Measurements from ENCODE around the gene AMER2. TPM values are rescaled to one million over a fixed set of nuclear protein-coding genes. Genes with fewer than 3 reads are reported as not detected.

Gene AMER2
- total RNA-seq, 4 donors from 2014 or later, result 0.09 to 0.95 TPM; not detected in 2

DNA sequence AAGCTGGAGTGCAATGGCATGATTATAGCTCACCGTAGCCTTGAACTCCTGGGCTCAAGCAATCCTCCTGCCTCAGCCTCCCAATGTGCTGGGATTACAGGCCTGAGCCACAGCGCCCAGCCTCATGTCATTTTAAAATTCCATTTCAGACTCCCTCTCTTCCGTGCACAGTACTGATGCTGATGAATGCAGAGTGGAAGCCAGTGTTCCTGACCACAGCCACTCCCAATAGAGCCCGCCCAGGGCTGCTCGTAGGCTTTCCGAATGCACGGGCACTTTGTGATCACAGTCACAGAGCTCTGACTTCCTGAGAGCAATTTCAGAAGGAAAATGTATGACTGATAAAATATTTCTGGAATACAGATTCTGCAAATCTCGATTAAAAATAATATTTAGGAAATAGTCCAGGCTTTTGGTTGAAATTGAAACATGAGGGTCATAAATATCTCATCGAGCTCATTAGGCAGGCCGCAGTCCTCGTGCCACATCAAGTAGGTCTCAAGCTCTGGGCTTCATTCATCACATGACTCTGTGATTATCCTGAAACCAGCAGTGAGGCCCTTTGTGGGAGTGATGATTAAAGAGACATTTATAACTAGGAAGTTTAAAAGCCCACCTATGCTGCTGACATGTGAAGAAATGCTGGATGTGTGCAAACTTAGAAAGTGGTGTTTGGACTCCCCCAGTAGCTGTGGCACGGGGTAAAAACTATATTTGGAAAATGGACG lies 38.9 kb upstream of the AMER2 start:
- no peak for ATAC-seq (ENCODE audit: low FRiP score)
- TF ChIP-seq, protein P1, sequence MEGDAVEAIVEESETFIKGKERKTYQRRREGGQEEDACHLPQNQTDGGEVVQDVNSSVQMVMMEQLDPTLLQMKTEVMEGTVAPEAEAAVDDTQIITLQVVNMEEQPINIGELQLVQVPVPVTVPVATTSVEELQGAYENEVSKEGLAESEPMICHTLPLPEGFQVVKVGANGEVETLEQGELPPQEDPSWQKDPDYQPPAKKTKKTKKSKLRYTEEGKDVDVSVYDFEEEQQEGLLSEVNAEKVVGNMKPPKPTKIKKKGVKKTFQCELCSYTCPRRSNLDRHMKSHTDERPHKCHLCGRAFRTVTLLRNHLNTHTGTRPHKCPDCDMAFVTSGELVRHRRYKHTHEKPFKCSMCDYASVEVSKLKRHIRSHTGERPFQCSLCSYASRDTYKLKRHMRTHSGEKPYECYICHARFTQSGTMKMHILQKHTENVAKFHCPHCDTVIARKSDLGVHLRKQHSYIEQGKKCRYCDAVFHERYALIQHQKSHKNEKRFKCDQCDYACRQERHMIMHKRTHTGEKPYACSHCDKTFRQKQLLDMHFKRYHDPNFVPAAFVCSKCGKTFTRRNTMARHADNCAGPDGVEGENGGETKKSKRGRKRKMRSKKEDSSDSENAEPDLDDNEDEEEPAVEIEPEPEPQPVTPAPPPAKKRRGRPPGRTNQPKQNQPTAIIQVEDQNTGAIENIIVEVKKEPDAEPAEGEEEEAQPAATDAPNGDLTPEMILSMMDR (IDR thresholded peaks at IDR 0.05), result no peak
- no peak for DNase-seq (ENCODE audit: low spot score)

DNA sequence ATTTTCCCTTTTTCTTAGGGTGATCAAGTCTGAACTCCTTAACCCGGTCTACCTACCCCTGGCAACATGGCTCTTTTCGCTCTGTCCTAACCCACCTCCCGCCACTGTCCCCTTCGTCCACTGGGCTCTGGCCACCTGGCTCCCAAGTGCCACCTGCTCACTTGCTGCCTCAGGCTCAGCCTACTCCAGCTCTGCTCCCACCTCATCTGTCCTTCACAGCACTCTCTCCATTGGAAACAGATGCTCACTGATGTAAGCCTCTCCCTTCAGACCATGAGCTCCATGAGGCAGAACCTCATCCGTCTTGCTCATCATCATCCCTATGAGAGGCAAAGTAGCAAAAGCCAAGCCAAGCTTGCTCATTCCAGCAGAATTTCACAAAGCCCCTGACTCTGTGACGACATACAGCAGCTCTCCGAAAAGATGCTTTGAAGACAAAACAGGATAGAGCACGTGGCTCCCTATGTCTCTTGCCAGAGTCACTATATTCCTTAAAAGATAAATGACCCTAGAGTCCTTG lies 35.3 kb upstream of the AMER2 start:
- ATAC-seq (ENCODE audit: low FRiP score) (no peak), DNase-seq (ENCODE audit: low spot score) (no peak)
- TF ChIP-seq, protein P1 (IDR thresholded peaks at IDR 0.05), result no peak

DNA sequence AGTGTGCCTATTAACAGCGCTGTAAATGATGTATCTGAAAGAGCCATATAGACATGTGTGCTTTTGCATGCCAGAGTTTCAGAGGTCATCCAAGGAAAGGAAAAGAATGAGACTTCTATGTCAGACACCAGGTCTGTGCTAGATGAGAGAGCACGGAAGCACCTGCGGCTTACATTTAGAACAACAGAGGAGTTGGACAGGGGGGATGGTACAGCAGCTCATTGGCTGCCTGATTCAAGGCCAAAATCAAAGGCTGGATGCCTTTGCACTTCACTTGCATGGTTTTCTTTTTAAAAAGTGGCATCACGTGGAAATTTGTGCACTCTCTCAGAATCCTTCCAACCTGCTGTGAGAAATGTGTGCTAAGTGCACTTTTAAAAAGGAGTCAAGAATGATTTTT lies 32.8 kb upstream of the AMER2 start:
- ATAC-seq (ENCODE audit: low FRiP score) (no peak), DNase-seq (ENCODE audit: low spot score) (no peak)
- TF ChIP-seq, protein P1 (IDR thresholded peaks at IDR 0.05), result no peak

DNA sequence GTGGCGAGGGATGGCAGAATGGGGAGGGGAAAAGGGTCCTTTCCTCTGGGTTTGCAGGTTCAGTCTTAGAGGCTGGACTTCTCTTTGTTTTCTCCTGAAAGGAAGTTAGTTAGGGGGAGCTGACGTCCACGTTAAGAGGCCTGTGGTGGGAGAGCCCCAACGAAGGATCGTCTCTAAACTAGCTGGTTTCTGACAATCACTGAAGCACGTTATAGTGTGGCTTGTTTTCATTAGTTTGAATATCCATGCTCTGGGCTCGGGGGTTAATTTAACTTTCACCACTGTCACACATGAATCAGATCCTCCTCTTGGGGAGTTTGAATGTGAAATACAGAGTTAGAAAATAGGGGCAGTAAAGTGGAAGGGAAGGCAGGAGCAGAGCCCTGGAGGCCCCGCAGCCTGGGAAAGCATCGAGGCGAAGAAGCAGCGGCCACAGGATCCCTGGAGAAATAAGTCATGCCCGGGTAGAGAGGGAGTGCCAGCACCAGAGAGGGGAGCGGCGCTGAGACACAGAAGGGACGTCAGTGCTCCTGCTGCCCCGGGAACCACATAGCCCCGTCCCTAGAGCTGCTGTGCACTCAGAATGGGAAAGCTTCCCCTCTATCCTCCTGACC lies 31.1 kb upstream of the AMER2 start:
- ATAC-seq (ENCODE audit: low FRiP score) (no peak), DNase-seq (ENCODE audit: low spot score) (no peak)
- TF ChIP-seq, protein P1 (IDR thresholded peaks at IDR 0.05), result no peak

DNA sequence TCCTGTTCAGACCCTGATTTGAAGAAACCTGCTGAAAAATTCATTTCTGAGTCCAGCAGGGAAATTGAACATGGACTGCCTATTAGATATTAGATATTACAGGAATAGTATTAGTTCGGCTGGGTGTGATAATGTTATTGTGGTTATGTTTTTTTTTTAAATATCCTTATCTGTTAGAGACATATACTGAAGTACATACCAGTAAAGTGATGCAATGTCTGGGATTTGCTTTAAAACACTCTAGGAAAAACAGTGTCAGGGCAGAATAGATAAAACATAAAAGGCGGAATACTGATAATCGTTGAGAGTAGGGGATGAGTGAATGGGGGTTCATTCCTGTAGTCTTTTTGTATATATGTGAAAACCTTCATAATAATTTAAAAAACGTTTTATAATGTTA lies 28.7 kb upstream of the AMER2 start:
- TF ChIP-seq, protein P1 (IDR thresholded peaks at IDR 0.05), result no peak
- DNase-seq (ENCODE audit: low spot score) (no peak), ATAC-seq (ENCODE audit: low FRiP score) (no peak)

DNA sequence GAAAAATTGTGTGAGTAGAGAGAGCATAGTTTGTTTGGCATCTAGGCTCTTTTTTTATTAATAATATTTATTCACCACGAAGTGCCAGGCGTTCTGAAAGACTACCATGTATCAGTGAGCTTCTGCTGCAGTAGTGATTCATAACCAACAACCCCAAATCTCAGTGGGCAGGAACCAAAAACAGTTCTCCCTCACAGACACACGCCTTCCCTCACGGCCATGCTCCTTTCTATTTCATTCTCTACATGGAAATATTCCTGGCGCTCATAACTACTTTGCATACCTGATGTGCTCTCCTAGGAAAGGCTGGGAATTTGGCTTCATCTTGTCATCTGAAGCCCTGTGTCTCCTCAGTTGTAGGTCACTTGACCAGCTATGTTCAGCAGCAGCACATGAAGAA lies 26.6 kb upstream of the AMER2 start:
- ATAC-seq (ENCODE audit: low FRiP score), result no peak
- no peak for DNase-seq (ENCODE audit: low spot score)
- TF ChIP-seq, protein P1 (IDR thresholded peaks at IDR 0.05), result no peak

DNA sequence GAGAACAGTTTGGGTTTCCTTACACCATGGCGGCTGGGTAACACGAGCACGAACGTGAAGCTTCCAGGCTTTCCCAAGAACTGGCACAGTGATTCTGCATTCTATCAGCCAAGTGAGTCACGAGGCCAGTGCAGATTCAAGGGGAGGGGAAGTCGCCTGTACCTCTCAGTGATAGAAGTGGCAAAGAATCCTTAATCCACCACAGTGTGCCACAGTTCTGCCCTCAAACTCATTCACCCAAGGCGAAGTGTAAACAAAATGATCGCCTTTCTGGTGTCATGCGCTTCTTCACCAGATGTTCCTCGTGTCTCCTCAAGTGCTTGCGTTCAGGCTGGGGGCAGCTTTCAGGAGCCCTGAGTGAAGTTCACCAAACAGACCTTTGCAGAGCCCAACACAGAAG lies 24.9 kb upstream of the AMER2 start:
- ATAC-seq (ENCODE audit: low FRiP score) (no peak), DNase-seq (ENCODE audit: low spot score) (no peak)
- TF ChIP-seq, protein P1 (IDR thresholded peaks at IDR 0.05), result no peak

Measured in omental fat pad (tissue), 4 donors.